ENCODE data around the gene PPIF. TPM values are rescaled to one million over a fixed set of nuclear protein-coding genes. Genes with fewer than 3 reads are reported as not detected.

PPIF gene
- total and polyA plus RNA-seq, 2 of the 4 experiments (the other 2 are of a cell fraction) = 29.2 to 130 TPM

- no peak overlapping the region for H2AK5ac ChIP-seq (ENCODE audit: low read depth, low read length)
- H2BK15ac ChIP-seq (ENCODE audit: low read depth, low read length) = no peak overlapping the region
- no peaks in the 10 kb centered on the region for H3K27me3 ChIP-seq (ENCODE audit: control insufficient read depth, insufficient read depth, low read length)
- H3K4me1 ChIP-seq (ENCODE audit: control insufficient read depth, insufficient read depth, low read length) = peaks cover 10% of the 10 kb centered on the region
- peaks cover 50 to 63% of the 10 kb centered on the region in 2 experiments for H3K79me1 ChIP-seq (ENCODE audit: low read depth in 1 of 2, low read length in 2 of 2)
- no peak overlapping the region for H2BK5ac ChIP-seq (ENCODE audit: low read depth, low read length, poor library complexity, severe bottlenecking)
- no peaks in the 10 kb centered on the region for H3K9me3 ChIP-seq (ENCODE audit: control insufficient read depth, insufficient read depth, low read length)
- H3K4me3 ChIP-seq (ENCODE audit: insufficient read depth, low read depth, low read length) = no peak overlapping the region
- no peak overlapping the region for H4K8ac ChIP-seq (ENCODE audit: low read depth in 2 of 2, low read length in 2 of 2)
- H2BK20ac ChIP-seq (ENCODE audit: low read depth, low read length) = no peak overlapping the region
- no peak overlapping the region for H2AFZ ChIP-seq (replicated peaks; ENCODE audit: low read length, poor library complexity)
- peaks cover 58% of the 10 kb centered on the region for H3K36me3 ChIP-seq (ENCODE audit: control insufficient read depth, insufficient read depth, low read length)
- no peak overlapping the region for H2AK9ac ChIP-seq (replicated peaks; ENCODE audit: low read depth, low read length, poor library complexity)
- CTCF ChIA-PET = no interaction called here
- 93% methylated on average over 4 of the region's 4 CpGs; no CpG with 5 or more reads in 1 of the 2 experiments for WGBS, 2 experiments (ENCODE audit: extremely low coverage in 2 of 2, insufficient read length in 1 of 2)
- intact Hi-C loops (cut with micrococcal nuclease) (no loop called here), dilution Hi-C loops (cut with HindIII; ENCODE audit: low sequenced_read_pairs, unreplicated experiment) (no loop called here), in situ Hi-C loops (cut with MboI; ENCODE audit: low sequenced_read_pairs) (loop anchor here (25.0 kb wide), 1 partner anchor 94 kb away; no protein-coding TSS in a partner anchor)
- H3K18ac ChIP-seq (ENCODE audit: low read depth, low read length) = no peak overlapping the region
- H3K27ac ChIP-seq (ENCODE audit: insufficient read depth, low read length) = no peak overlapping the region
- H3K56ac ChIP-seq (ENCODE audit: extremely low read depth, insufficient read depth, low read length) = no peak overlapping the region
- H4K91ac ChIP-seq (ENCODE audit: insufficient read depth, low read depth, low read length) = no peak overlapping the region
- H3K9ac ChIP-seq (ENCODE audit: low read depth, low read length) = no peak overlapping the region
- H4K5ac ChIP-seq (ENCODE audit: low read depth, low read length) = no peak overlapping the region
- DNase-seq (no peak), ATAC-seq (ENCODE audit: low read depth) (no peak)
- H3K9me1 ChIP-seq (ENCODE audit: insufficient read depth, low read length) = peaks cover 14% of the 10 kb centered on the region
- H4K20me1 ChIP-seq (ENCODE audit: insufficient read depth, low read length) = 0 out of 2 replicates have a peak, but pooled peaks cover 3% of the 10 kb centered on the region
- no peak overlapping the region for H3K4me2 ChIP-seq (ENCODE audit: low read depth, low read length)
- H3K14ac ChIP-seq (replicated peaks; ENCODE audit: low read depth, low read length) = no peak overlapping the region
- H2BK120ac ChIP-seq (ENCODE audit: low read depth, low read length) = no peak overlapping the region
- no peak for TF ChIP-seq RAD21 (IDR thresholded peaks at IDR 0.05; ENCODE audit: low read length)
- no peak for TF ChIP-seq NFE2L2 (IDR thresholded peaks at IDR 0.05; ENCODE audit: low read depth, low read length)
- no peak for TF ChIP-seq FOS (IDR thresholded peaks at IDR 0.05; ENCODE audit: low read depth, low read length)
- no peak for TF ChIP-seq CHD1 (IDR thresholded peaks at IDR 0.05; ENCODE audit: low read depth, low read length)
- TF ChIP-seq RCOR1 (IDR thresholded peaks at IDR 0.05; ENCODE audit: insufficient replicate concordance, low read length) = no peak
- no peak for TF ChIP-seq MAZ (IDR thresholded peaks at IDR 0.05; ENCODE audit: borderline replicate concordance, low read depth, low read length)
- no peak for TF ChIP-seq RFX5 (IDR thresholded peaks at IDR 0.05; ENCODE audit: low read depth, low read length)
- TF ChIP-seq POLR2A (IDR thresholded peaks at IDR 0.05; ENCODE audit: low read depth, low read length) = no peak
- TF ChIP-seq MXI1 (IDR thresholded peaks at IDR 0.05; ENCODE audit: borderline replicate concordance, low read depth, low read length) = no peak
- no peak for TF ChIP-seq MAFK (IDR thresholded peaks at IDR 0.05; ENCODE audit: low read depth, low read length)
- TF ChIP-seq BHLHE40 (IDR thresholded peaks at IDR 0.05; ENCODE audit: low read depth, low read length) = no peak
- TF ChIP-seq CTCF (conservative IDR thresholded peaks at IDR 0.05; ENCODE audit: low read depth, low read length) = no peak
- TF ChIP-seq SMC3 (IDR thresholded peaks at IDR 0.05; ENCODE audit: low read depth, low read length) = no peak
- BruUV-seq (replicated peaks) = no TSS peak
- no peak overlapping the region for H3K23ac ChIP-seq (ENCODE audit: low read depth, low read length)
- POLR2A ChIA-PET (ENCODE audit: unreplicated experiment) = no interaction called here
- no peak overlapping the region for H3K4ac ChIP-seq (ENCODE audit: low read depth, low read length)
These were observed 46.1 kb downstream of the PPIF start for GRCh38 chr10:79393221-79393923.
